ENCODE results near the gene CIP2A.

DNA sequence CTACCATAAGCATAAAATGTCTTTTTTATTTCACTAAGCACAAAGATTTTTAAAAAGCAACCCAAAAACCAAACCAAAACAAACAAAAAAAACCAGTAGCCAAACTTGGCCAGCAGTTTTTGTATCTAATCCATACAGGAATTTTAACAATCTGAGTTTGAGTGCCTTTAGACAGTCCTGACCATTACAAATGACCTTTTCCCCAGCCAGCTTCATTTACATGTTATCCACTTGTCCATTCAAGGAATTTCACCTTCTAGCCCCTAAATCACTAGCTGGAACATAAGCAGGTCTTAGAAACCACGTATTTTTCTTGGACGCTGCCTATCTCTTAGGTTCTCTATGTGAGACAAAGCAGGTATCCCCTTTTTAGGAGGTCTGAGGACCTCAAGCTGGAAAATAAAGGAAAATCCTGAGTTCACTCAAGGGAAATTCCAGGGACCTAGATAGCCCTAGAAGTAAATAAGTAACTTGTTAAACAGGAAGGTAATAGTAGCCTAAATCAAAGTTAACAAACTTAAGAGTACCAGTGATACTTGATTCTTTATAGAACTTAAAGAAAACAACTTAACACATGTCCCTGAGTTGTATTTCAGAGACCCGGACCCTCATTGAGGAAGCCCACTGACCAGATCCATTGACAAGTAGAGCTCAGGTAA lies 34.2 kb downstream of the CIP2A start:
- TF ChIP-seq, protein P1, sequence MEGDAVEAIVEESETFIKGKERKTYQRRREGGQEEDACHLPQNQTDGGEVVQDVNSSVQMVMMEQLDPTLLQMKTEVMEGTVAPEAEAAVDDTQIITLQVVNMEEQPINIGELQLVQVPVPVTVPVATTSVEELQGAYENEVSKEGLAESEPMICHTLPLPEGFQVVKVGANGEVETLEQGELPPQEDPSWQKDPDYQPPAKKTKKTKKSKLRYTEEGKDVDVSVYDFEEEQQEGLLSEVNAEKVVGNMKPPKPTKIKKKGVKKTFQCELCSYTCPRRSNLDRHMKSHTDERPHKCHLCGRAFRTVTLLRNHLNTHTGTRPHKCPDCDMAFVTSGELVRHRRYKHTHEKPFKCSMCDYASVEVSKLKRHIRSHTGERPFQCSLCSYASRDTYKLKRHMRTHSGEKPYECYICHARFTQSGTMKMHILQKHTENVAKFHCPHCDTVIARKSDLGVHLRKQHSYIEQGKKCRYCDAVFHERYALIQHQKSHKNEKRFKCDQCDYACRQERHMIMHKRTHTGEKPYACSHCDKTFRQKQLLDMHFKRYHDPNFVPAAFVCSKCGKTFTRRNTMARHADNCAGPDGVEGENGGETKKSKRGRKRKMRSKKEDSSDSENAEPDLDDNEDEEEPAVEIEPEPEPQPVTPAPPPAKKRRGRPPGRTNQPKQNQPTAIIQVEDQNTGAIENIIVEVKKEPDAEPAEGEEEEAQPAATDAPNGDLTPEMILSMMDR (IDR thresholded peaks at IDR 0.05 in 4 of 5, conservative IDR thresholded peaks at IDR 0.05 in 1 of 5): no peak
- no peak for TF ChIP-seq POLR2A (IDR thresholded peaks at IDR 0.05)

Measured in gastrocnemius medialis (tissue), 4 donors.